Activated naive CD4-positive, alpha-beta T cell treated with anti-CD3 and anti-CD28 coated beads, Interleukin-2, amount 50 U/mL, for 24 hours (primary cell): ENCODE results near the gene THUMPD3.

Source experiments
- H3K27ac Mint-ChIP-seq: one replicate; pipeline ENCODE4 v1.8.0; 2021; ENCODE audit warnings: mild to moderate bottlenecking, mixed read lengths
- H3K27me3 Mint-ChIP-seq: one replicate; pipeline ENCODE4 v1.8.0; 2021; ENCODE audit warnings: mixed read lengths
- H3K36me3 Mint-ChIP-seq: one replicate; pipeline ENCODE4 v1.8.0; 2021; ENCODE audit warnings: mixed read lengths
- H3K4me1 Mint-ChIP-seq: one replicate; pipeline ENCODE4 v1.8.0; 2021; ENCODE audit warnings: mixed read lengths
- H3K4me3 Mint-ChIP-seq: one replicate; pipeline ENCODE4 v1.8.0; 2021; ENCODE audit warnings: mild to moderate bottlenecking, mixed read lengths
- H3K9me3 Mint-ChIP-seq: one replicate; pipeline ENCODE4 v1.8.0; 2021; ENCODE audit warnings: mixed read lengths

The THUMPD3 gene

GRCh38 chr3:9362731-9363530 lies at the start of gene THUMPD3:
THUMPD3 (plus strand) TSS chr3:9363054; CDS start chr3:9365069, 2,015 bp downstream.
- H3K27me3 Mint-ChIP-seq = no peaks in the 10 kb centered on the region
- H3K4me1 Mint-ChIP-seq = peaks cover 17% of the 10 kb centered on the region
- H3K4me3 Mint-ChIP-seq = peak within 1 kb of the TSS; percentile 96
- peaks cover 7% of the 10 kb centered on the region for H3K36me3 Mint-ChIP-seq
- no peaks in the 10 kb centered on the region for H3K9me3 Mint-ChIP-seq
- peak within 1 kb of the TSS; percentile 100 for H3K27ac Mint-ChIP-seq

GRCh38 chr3:9314796-9315195 lies 48.1 kb upstream of the THUMPD3 start:
- H3K4me1 Mint-ChIP-seq = no peaks in the 10 kb centered on the region
- H3K27ac Mint-ChIP-seq = no peak overlapping the region

GRCh38 chr3:9316881-9317361 lies 45.9 kb upstream of the THUMPD3 start:
- Mint-ChIP-seq H3K27ac (no peak overlapping the region), H3K9me3 (no peaks in the 10 kb centered on the region), H3K27me3 (no peaks in the 10 kb centered on the region), H3K4me3 (no peak overlapping the region), H3K36me3 (no peaks in the 10 kb centered on the region), H3K4me1 (no peaks in the 10 kb centered on the region)

More at GRCh38 chr3:9314796-9315195, 48.1 kb upstream of the THUMPD3 start:
- H3K36me3 Mint-ChIP-seq = no peaks in the 10 kb centered on the region
- H3K9me3 Mint-ChIP-seq = no peaks in the 10 kb centered on the region
- H3K27me3 Mint-ChIP-seq = no peaks in the 10 kb centered on the region
- no peak overlapping the region for H3K4me3 Mint-ChIP-seq

GRCh38 chr3:9322780-9323179 lies 40.1 kb upstream of the THUMPD3 start:
- no peaks in the 10 kb centered on the region for H3K9me3 Mint-ChIP-seq

GRCh38 chr3:9324944-9325343 lies 37.9 kb upstream of the THUMPD3 start:
- H3K4me3 Mint-ChIP-seq = no peak overlapping the region

More at GRCh38 chr3:9322780-9323179, 40.1 kb upstream of the THUMPD3 start:
- H3K27me3 Mint-ChIP-seq = no peaks in the 10 kb centered on the region
- H3K27ac Mint-ChIP-seq = no peak overlapping the region
- no peaks in the 10 kb centered on the region for H3K4me1 Mint-ChIP-seq
- H3K4me3 Mint-ChIP-seq = no peak overlapping the region
- no peaks in the 10 kb centered on the region for H3K36me3 Mint-ChIP-seq

GRCh38 chr3:9327578-9327977 lies 35.3 kb upstream of the THUMPD3 start:
- Mint-ChIP-seq H3K4me1 (no peaks in the 10 kb centered on the region), H3K4me3 (no peak overlapping the region), H3K27me3 (peaks cover 5% of the 10 kb centered on the region), H3K36me3 (peaks cover 6% of the 10 kb centered on the region), H3K9me3 (no peaks in the 10 kb centered on the region), H3K27ac (no peak overlapping the region)

More at GRCh38 chr3:9324944-9325343, 37.9 kb upstream of the THUMPD3 start:
- peaks cover 2% of the 10 kb centered on the region for H3K27me3 Mint-ChIP-seq
- no peak overlapping the region for H3K27ac Mint-ChIP-seq
- H3K4me1 Mint-ChIP-seq = no peaks in the 10 kb centered on the region
- H3K9me3 Mint-ChIP-seq = no peaks in the 10 kb centered on the region
- peaks cover under 1% of the 10 kb centered on the region for H3K36me3 Mint-ChIP-seq

GRCh38 chr3:9330166-9330703 lies 32.6 kb upstream of the THUMPD3 start:
- Mint-ChIP-seq H3K36me3 (peaks cover 6% of the 10 kb centered on the region), H3K27ac (no peak overlapping the region), H3K4me1 (no peaks in the 10 kb centered on the region), H3K9me3 (no peaks in the 10 kb centered on the region), H3K4me3 (no peak overlapping the region), H3K27me3 (peaks cover 6% of the 10 kb centered on the region)

GRCh38 chr3:9331171-9331570 lies 31.7 kb upstream of the THUMPD3 start:
- Mint-ChIP-seq H3K4me3 (no peak overlapping the region), H3K9me3 (no peaks in the 10 kb centered on the region), H3K27ac (no peak overlapping the region), H3K4me1 (no peaks in the 10 kb centered on the region), H3K36me3 (peaks cover 6% of the 10 kb centered on the region), H3K27me3 (peaks cover 6% of the 10 kb centered on the region)

- Mint-ChIP-seq H3K27ac (no peak overlapping the region), H3K4me3 (no peak overlapping the region), H3K27me3 (peaks cover 6% of the 10 kb centered on the region), H3K9me3 (no peaks in the 10 kb centered on the region), H3K4me1 (no peaks in the 10 kb centered on the region), H3K36me3 (peaks cover 6% of the 10 kb centered on the region)
Observed at GRCh38 chr3:9332250-9333030, 30.4 kb upstream of the THUMPD3 start.

- no peak overlapping the region for H3K4me3 Mint-ChIP-seq
- H3K27ac Mint-ChIP-seq = no peak overlapping the region
- H3K9me3 Mint-ChIP-seq = no peaks in the 10 kb centered on the region
- no peaks in the 10 kb centered on the region for H3K27me3 Mint-ChIP-seq
- H3K36me3 Mint-ChIP-seq = no peaks in the 10 kb centered on the region
- no peaks in the 10 kb centered on the region for H3K4me1 Mint-ChIP-seq
Observed at GRCh38 chr3:9339761-9340471, 22.9 kb upstream of the THUMPD3 start.

GRCh38 chr3:9340472-9340902 lies 22.4 kb upstream of the THUMPD3 start:
- Mint-ChIP-seq H3K27ac (no peak overlapping the region), H3K27me3 (no peaks in the 10 kb centered on the region), H3K9me3 (no peaks in the 10 kb centered on the region), H3K36me3 (no peaks in the 10 kb centered on the region), H3K4me3 (no peak overlapping the region), H3K4me1 (no peaks in the 10 kb centered on the region)

- Mint-ChIP-seq H3K27ac (no peak overlapping the region), H3K4me1 (no peaks in the 10 kb centered on the region), H3K9me3 (no peaks in the 10 kb centered on the region), H3K27me3 (no peaks in the 10 kb centered on the region), H3K4me3 (no peak overlapping the region), H3K36me3 (no peaks in the 10 kb centered on the region)
Observed at GRCh38 chr3:9342696-9343095, 20.2 kb upstream of the THUMPD3 start.

- Mint-ChIP-seq H3K4me1 (no peaks in the 10 kb centered on the region), H3K4me3 (no peak overlapping the region), H3K27ac (no peak overlapping the region), H3K36me3 (no peaks in the 10 kb centered on the region), H3K27me3 (no peaks in the 10 kb centered on the region), H3K9me3 (no peaks in the 10 kb centered on the region)
Observed at GRCh38 chr3:9343115-9343514, 19.7 kb upstream of the THUMPD3 start.

GRCh38 chr3:9345041-9345440 lies 17.8 kb upstream of the THUMPD3 start:
- H3K9me3 Mint-ChIP-seq = no peaks in the 10 kb centered on the region
- H3K27me3 Mint-ChIP-seq = no peaks in the 10 kb centered on the region
- H3K36me3 Mint-ChIP-seq = no peaks in the 10 kb centered on the region
- H3K27ac Mint-ChIP-seq = no peak overlapping the region
- no peak overlapping the region for H3K4me3 Mint-ChIP-seq
- no peaks in the 10 kb centered on the region for H3K4me1 Mint-ChIP-seq

GRCh38 chr3:9346141-9346540 lies 16.7 kb upstream of the THUMPD3 start:
- Mint-ChIP-seq H3K27me3 (no peaks in the 10 kb centered on the region), H3K36me3 (no peaks in the 10 kb centered on the region), H3K9me3 (no peaks in the 10 kb centered on the region), H3K4me1 (no peaks in the 10 kb centered on the region), H3K4me3 (no peak overlapping the region), H3K27ac (no peak overlapping the region)
